WERI-Rb-1 (cell line): ENCODE measurements around the gene CCDC175.
A peak's percentile ranks its signal among the peaks of the same experiment; 100 is the strongest.

Experiments
- DNase-seq: peaks from one replicate; pipeline ENCODE4 v3.0.0-alpha.2; 2020
- H3K27ac ChIP-seq: fragments of 250-450 bp; sonication (Bioruptor Pico); 2 replicates; pipeline ENCODE4 v1.5.1; 2020; ENCODE audit warnings: mild to moderate bottlenecking, moderate library complexity
- H3K27me3 ChIP-seq: fragments of 250-450 bp; sonication (Bioruptor Pico); 2 replicates; pipeline ENCODE4 v1.5.1; 2021; ENCODE audit warnings: mild to moderate bottlenecking, low read depth, moderate library complexity; ENCODE audit not compliant: insufficient read depth, severe bottlenecking
- H3K36me3 ChIP-seq: fragments of 250-450 bp; sonication (Bioruptor Pico); 2 replicates; pipeline ENCODE4 v1.5.1; 2020; ENCODE audit warnings: mild to moderate bottlenecking, moderate library complexity
- H3K4me3 ChIP-seq: 2 replicates; pipeline ENCODE4 v1.5.1; 2011; ENCODE audit warnings: low read depth, mild to moderate bottlenecking, control low read depth, low read length
- H3K9me3 ChIP-seq: fragments of 250-450 bp; sonication (Bioruptor Pico); 2 replicates; pipeline ENCODE4 v1.5.1; 2021; ENCODE audit warnings: mild to moderate bottlenecking, moderate library complexity; ENCODE audit not compliant: severe bottlenecking
- TF ChIP-seq, protein P1 (sequence below): IDR thresholded peaks from 2 replicates; pipeline ENCODE4 v1.5.1; 2011; ENCODE audit warnings: low read depth, mild to moderate bottlenecking, control low read depth, inconsistent platforms, low read length

Gene CCDC175

DNA sequence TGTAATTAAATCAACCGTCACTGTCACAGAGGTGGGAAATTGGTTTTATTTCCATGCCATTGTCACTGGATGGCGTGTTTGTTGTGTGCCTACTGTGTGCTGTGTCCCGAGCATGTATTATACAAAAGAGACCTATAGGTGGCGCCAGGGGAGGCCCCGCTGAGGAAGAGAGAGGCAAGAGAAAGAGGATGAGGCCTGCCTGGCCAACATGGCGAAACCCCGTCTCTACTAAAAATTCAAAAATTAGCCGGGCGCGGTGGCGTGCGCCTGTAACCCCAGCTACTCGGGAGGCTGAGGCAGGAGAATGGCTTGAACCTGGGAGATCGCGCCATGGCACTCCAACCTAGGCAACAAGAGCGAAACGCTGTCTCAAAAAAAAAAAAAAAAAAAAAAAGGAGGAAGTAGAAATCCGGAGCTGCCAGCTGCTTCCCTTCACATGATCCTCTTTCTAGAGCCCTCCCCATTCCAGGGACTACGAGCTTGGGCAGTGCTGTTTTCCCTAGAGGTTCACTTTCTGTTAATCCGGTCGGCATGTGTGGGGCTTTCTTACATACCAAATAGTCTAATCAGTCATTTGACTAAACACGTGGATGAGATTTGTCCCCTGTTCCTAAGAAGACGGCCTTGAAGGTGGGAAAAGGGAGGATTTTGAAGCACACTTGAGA, 6.4 kb upstream of the CCDC175 start:
- Histone ChIP-seq H3K27ac (no peak overlapping the region), H3K9me3 (no peaks in the 10 kb centered on the region), H3K27me3 (no peaks in the 10 kb centered on the region), H3K36me3 (no peaks in the 10 kb centered on the region), H3K4me3 (no peak overlapping the region)
- TF ChIP-seq, protein P1, sequence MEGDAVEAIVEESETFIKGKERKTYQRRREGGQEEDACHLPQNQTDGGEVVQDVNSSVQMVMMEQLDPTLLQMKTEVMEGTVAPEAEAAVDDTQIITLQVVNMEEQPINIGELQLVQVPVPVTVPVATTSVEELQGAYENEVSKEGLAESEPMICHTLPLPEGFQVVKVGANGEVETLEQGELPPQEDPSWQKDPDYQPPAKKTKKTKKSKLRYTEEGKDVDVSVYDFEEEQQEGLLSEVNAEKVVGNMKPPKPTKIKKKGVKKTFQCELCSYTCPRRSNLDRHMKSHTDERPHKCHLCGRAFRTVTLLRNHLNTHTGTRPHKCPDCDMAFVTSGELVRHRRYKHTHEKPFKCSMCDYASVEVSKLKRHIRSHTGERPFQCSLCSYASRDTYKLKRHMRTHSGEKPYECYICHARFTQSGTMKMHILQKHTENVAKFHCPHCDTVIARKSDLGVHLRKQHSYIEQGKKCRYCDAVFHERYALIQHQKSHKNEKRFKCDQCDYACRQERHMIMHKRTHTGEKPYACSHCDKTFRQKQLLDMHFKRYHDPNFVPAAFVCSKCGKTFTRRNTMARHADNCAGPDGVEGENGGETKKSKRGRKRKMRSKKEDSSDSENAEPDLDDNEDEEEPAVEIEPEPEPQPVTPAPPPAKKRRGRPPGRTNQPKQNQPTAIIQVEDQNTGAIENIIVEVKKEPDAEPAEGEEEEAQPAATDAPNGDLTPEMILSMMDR = no peak
- DNase-seq = peak; percentile 52

DNA sequence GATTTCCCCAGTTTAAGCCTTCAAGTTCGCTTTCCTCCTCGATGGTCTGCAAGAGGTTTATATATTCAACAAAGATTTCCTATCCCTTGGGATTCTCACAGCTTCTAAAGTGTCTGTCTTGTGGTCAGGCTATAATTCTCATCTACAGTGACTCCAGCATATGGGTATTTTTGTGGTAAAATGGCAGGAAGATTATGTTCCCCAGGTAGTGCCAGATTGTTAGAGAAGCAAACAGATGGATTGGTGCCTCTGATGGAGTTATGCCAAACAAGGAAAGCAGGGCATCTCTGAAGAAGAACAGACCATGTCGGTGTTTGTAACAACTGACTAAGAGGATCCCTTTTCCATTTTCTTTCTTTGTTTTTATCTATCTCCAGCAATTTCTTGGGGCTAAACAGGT, 5.5 kb upstream of the CCDC175 start:
- H3K36me3 ChIP-seq = no peaks in the 10 kb centered on the region
- no peak overlapping the region for H3K4me3 ChIP-seq
- H3K9me3 ChIP-seq = no peaks in the 10 kb centered on the region
- TF ChIP-seq, protein P1 = no peak
- DNase-seq = no peak
- H3K27me3 ChIP-seq = no peaks in the 10 kb centered on the region
- H3K27ac ChIP-seq = no peak overlapping the region

DNA sequence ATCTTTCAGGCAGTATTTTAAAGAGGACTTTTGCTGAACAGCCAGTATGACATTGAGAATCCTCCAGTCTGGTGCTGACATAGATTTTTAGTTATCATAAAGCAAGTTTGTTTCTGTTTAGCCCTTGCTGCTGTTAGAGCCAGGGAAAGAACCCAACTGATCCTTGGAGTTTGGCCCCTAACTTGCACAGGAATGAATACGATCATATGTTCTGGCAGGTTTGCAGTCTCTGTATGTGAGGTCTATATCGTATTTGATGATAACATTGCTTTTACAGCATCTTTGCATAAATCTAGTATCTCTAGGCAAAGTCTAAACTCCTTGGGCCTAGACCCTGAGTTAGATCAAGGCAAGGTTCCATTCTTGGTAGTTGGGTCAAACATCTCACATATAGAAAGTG, 4.3 kb upstream of the CCDC175 start:
- no peak overlapping the region for H3K27ac ChIP-seq
- no peaks in the 10 kb centered on the region for H3K27me3 ChIP-seq
- TF ChIP-seq, protein P1 = no peak
- H3K36me3 ChIP-seq = no peaks in the 10 kb centered on the region
- no peak overlapping the region for H3K4me3 ChIP-seq
- no peaks in the 10 kb centered on the region for H3K9me3 ChIP-seq
- DNase-seq = no peak

DNA sequence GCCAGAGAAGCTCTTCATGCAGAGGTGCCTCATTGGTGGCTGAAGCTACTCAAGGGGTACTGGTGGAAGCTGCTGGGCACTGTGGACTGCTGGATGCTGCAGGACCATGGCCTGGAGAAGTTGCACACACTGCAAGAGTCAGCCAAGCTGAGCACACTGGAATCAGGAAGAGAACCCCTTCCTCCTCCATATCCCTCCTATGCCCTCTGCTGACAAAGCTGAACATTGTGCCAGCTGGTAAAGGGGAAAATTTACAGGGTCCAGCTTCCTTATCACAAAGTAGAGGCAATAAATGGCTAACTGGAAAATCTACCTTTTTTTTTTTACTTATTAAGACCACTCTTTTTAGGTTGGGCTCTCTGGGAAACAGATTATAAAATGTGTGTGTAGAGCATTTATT, 6.5 kb downstream of the CCDC175 start:
- TF ChIP-seq, protein P1 = peak; percentile 57; the same call in 1 of the 2 replicates
- H3K4me3 ChIP-seq = no peak overlapping the region
- no peaks in the 10 kb centered on the region for H3K36me3 ChIP-seq
- H3K9me3 ChIP-seq = no peaks in the 10 kb centered on the region
- H3K27ac ChIP-seq = no peak overlapping the region
- no peaks in the 10 kb centered on the region for H3K27me3 ChIP-seq
- no peak for DNase-seq

DNA sequence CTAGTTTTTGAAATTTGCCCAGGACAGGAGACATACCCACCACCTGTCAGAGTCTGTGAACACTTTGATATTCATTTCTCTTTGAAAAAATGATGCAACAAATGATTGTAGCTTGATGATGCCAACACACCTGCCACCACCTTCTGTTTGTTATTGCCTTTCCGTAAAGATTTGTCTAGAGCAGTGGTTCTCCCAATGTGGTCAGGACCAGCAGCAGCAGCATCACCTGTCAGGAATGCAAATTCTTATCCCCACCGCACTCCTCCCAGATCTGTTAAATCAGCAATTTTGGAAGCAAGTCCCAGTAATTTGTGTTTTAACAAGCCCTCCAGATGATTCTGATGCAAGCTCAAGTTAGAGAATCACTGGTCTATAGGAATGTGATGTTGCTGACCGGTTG, 9.9 kb downstream of the CCDC175 start:
- DNase-seq = no peak
- TF ChIP-seq, protein P1 = no peak
- Histone ChIP-seq H3K4me3 (no peak overlapping the region), H3K27me3 (no peaks in the 10 kb centered on the region), H3K36me3 (no peaks in the 10 kb centered on the region), H3K9me3 (no peaks in the 10 kb centered on the region), H3K27ac (no peak overlapping the region)

DNA sequence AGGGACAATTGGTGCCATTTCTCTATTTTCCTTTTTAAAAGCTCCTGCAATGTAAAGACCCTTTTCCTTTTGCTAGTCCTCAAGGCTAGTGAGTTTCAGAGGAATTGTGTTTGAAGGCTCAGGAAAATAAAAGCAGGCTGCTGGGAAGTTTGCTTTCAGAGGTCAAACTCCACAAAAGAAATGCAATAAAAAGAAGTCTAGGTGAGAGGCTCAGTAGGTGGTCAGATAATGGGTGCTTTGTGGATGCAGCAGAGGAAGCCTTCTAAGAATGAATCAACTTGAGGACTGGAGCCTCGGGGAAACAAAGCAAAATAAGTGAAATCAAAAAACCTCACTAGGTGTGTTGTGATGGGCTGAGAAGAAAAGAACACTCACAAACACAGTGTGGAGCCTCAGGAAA, 10.3 kb downstream of the CCDC175 start:
- TF ChIP-seq, protein P1 = no peak
- Histone ChIP-seq H3K27me3 (no peaks in the 10 kb centered on the region), H3K9me3 (no peaks in the 10 kb centered on the region), H3K4me3 (no peak overlapping the region), H3K27ac (no peak overlapping the region), H3K36me3 (no peaks in the 10 kb centered on the region)
- no peak for DNase-seq
